Measurements from ENCODE around the gene HOXD10.

DNA sequence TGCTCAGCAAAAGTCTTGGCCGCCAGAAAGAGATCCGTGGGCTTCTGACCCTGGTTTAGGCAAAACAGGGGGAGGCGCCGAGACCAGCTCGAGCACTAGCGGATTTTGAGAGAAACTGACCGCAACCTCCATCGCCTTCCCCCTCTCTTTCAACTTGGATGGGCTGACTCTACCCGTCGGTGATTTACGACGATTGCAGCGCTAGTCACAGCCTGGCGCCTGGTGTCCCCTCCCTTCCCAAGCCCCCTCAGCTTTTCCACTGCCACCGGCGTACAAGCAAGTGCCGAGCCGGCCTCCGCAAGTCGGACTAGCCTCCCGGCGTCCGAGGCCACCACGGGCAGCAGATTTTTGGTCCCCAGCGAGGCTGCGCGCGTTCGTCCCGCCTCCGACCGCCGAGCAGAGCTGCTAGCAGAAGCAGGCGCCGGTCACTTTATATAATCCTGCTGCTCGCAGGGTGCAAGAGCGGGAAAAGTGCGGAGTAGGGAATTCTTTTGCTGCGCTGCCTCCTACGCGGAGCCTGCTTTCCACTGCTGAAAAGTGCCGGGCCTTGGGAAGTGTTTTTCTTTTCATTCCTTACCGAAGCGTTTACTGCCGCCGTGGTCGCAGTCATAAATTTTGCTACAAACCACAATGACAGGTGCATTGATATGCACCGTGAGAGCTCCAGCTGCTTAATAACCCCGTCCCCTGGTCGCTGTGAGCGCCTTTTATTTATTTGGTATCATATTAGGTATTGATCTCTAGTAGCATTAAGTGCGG is 48.2 kb downstream of the HOXD10 start:
- TF ChIP-seq CTCF (conservative IDR thresholded peaks at IDR 0.05 in 1 of 2, IDR thresholded peaks at IDR 0.05 in 1 of 2; ENCODE audit: extremely low read depth in 1 of 2, insufficient read depth in 1 of 2, low read depth in 1 of 2, low read length in 2 of 2), result no peak
- TF ChIP-seq EZH2 (IDR thresholded peaks at IDR 0.05; ENCODE audit: borderline replicate concordance, low read length), result peak; percentile 69

Measured in mammary epithelial cell (primary cell).